Aorta (tissue), 5 donors: ENCODE results near the gene RFTN1. TPM values are rescaled to one million over a fixed set of nuclear protein-coding genes. Genes with fewer than 3 reads are reported as not detected.

Source experiments
- ATAC-seq: fragments of 200-7000 bp; cut with Tn5 transposase; one replicate; pipeline ENCODE4 v1.9.1; 2022; ENCODE audit warnings: moderate library complexity; ENCODE audit not compliant: low FRiP score
- DNase-seq, 2 donors: peaks; one replicate each; pipeline ENCODE4 v3.0.0-alpha.2; 2020
- H3K27ac ChIP-seq, 2 donors: one replicate each; pipeline ENCODE4 v1.5.1; 2013; ENCODE audit warnings: low read length in 2 of 2, mild to moderate bottlenecking in 2 of 2, moderate library complexity in 2 of 2, control low read depth in 1 of 2, inconsistent platforms in 1 of 2, low read depth in 1 of 2
- H3K27me3 ChIP-seq, 2 donors: one replicate each; pipeline ENCODE4 v1.6.1; 2013; ENCODE audit warnings: control low read depth in 1 of 2, low read length in 1 of 2, mild to moderate bottlenecking in 1 of 2, moderate library complexity in 1 of 2; ENCODE audit not compliant: insufficient read depth in 2 of 2, control insufficient read depth in 1 of 2
- H3K36me3 ChIP-seq, 2 donors: one replicate each; pipeline ENCODE4 v1.6.1; 2013; ENCODE audit warnings: control low read depth in 1 of 2, low read length in 1 of 2, mild to moderate bottlenecking in 1 of 2; ENCODE audit not compliant: insufficient read depth in 2 of 2, control insufficient read depth in 1 of 2
- H3K4me1 ChIP-seq, 2 donors: one replicate each; pipeline ENCODE4 v1.6.1; 2013; ENCODE audit warnings: low read length in 2 of 2, control low read depth in 1 of 2, mild to moderate bottlenecking in 1 of 2, moderate library complexity in 1 of 2; ENCODE audit not compliant: insufficient read depth in 2 of 2, control insufficient read depth in 1 of 2
- H3K4me3 ChIP-seq, 2 donors: one replicate each; pipeline ENCODE4 v1.5.1; 2013; ENCODE audit warnings: low read length in 2 of 2, control low read depth in 1 of 2, mild to moderate bottlenecking in 1 of 2
- H3K9me3 ChIP-seq: one replicate; pipeline ENCODE4 v1.6.1; 2013; ENCODE audit warnings: mild to moderate bottlenecking, low read length; ENCODE audit not compliant: control insufficient read depth
- WGBS, 2 donors: extraction: QIAGEN DNeasy Blood & Tissue Kit; methylation state at CpG; one replicate each; pipeline ENCODE4 v1.1.7; 2013; 5-methylcytosine and 5-hydroxymethylcytosine counted together
- intact Hi-C, 2 donors: fragments of 100-400 bp; cut with DNase I; formaldehyde crosslinking; loops; one replicate each; pipeline versions ENCODE4 v1.14.2 to v1.15.0; 2022
- polyA plus RNA-seq, 2 donors: library from polyadenylated mRNA; stranded (reverse); fragments of 200-250 nt; gene quantifications; one replicate each; pipeline ENCODE4 v1.2.3, GENCODE V29; 2013
- total RNA-seq, 2 donors: library from RNA; stranded (reverse); fragmentation: NEBNext Ultra II Directional; extraction: Animal tissue kit (Norgen Biotek cat#: 25700); gene quantifications; one replicate each; pipeline ENCODE4 v1.2.1, GENCODE V29; 2021
- donor health status: healthy with polysubstance abuse.
- donor health status: Bipolar disorder and iron deficiency.
- donor health status: DM: no; HTN: no; CAD: no.
- donor health status: DM: no; HTN: no; CAD: no.
- donor health status: DM: yes; HTN: yes; CAD: no.

Gene RFTN1
- total and polyA plus RNA-seq, 4 donors, result 12.7 to 119 (median 59.4) TPM

GRCh38 chr3:16511681-16512434 is 1.6 kb downstream of the RFTN1 start:
- 16 to 17% methylated on average over 11 of the region's 11 CpGs for WGBS, 2 donors
- intact Hi-C loops, result loop anchor here (5.0 to 10.0 kb wide), 5 partner anchors 45 to 217 kb away; no protein-coding TSS in a partner anchor
- peaks cover 2 to 4% of the 10 kb centered on the region in 2 donors for H3K4me1 ChIP-seq
- H3K36me3 ChIP-seq, result no peaks in the 10 kb centered on the region
- H3K4me3 ChIP-seq, result peak overlapping the region; percentile 52 to 85
- ATAC-seq (peak; percentile 63), DNase-seq (peak; percentile 86)
- no peaks in the 10 kb centered on the region for H3K9me3 ChIP-seq
- peak overlapping the region; percentile 10 to 56 for H3K27ac ChIP-seq
- H3K27me3 ChIP-seq, result no peaks in the 10 kb centered on the region

DNA sequence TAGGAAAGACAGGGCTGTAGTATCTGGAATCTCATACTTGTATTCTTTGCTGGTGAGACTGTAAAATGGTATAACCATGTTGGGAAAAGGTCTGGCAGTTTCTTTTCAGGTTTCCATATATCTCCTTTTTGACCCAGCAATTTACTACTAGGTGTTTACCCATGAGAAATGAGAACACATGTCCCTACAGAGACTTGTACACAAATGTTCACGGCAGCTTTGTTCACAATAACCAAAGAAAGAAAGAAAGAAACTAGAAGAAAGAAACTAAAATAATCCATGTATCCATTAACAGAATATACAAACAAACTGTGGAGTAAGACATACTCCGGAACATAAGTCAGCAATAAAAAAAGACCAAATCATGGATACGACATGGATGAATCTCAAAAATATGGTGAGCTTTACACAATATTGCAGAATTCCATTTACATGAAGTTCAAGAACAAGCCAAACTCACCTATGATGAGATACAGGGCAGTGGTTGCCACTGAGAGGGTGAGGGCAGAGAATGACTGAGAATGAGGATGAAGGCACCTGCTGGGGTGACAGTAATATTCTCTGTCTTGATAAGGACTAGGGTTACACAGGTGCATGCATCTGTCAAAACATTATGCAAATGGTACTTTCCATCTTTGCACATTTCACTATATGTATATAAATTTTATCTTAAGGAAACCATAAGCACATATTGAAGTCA is 2.7 kb downstream of the RFTN1 start:
- 92 to 93% methylated on average over 3 of the region's 3 CpGs for WGBS, 2 donors
- no peak overlapping the region for H3K4me3 ChIP-seq
- peaks cover 2 to 4% of the 10 kb centered on the region in 2 donors for H3K4me1 ChIP-seq
- intact Hi-C loops, result loop anchor here (5.0 to 10.0 kb wide), 5 partner anchors 43 to 216 kb away; no protein-coding TSS in a partner anchor
- no peak for DNase-seq
- H3K27me3 ChIP-seq, result no peaks in the 10 kb centered on the region
- H3K9me3 ChIP-seq, result no peaks in the 10 kb centered on the region
- ATAC-seq, result no peak
- H3K27ac ChIP-seq, result no peak overlapping the region
- no peaks in the 10 kb centered on the region for H3K36me3 ChIP-seq

DNA sequence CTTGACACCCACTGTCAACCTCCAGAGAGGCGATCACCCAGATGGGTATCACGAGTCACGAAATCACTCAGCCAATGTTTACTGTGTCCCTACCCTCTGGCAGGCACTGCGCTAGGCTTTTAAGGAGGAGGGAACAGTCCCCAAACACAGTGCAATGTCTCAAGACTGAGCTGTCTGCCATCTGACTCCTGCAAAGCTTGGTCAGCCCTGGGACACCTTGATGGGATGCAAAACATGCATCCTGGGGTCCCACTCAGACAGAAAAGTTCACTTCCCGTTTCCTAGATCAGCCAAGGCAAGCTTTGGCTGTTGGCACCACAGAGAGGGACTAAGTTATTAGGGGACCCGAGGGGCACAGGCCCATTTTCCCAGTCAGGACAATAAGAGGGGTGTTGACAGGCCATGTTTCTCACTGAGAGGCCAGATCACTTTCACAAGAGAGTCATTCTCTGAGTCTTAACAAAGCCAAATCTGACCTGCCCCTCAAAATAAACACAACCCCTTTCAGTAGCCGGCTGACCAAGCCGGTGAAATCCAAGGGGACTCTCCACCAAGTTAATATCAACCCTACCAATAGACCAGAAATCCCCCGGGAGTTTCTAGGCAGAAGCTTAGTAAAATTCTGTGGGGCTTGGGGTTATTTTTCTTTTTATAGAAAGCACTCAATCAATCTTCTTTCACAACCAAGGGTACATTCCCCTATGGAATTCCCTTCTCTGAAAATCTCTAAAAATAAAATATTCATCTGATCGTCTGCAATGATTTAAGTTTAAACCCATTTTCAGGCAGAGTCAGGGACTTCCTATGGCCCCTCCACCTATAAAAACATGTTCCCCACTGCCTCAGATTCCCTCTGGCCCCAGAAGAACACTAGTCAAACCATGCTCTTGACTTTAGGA is 3.5 kb downstream of the RFTN1 start:
- H3K4me3 ChIP-seq, result no peak overlapping the region
- DNase-seq (no peak), ATAC-seq (no peak)
- WGBS, 2 donors, result 68 to 74% methylated on average over 10 of the region's 10 CpGs
- no peaks in the 10 kb centered on the region for H3K27me3 ChIP-seq
- no peak overlapping the region for H3K27ac ChIP-seq
- peaks cover 0 to 2% of the 10 kb centered on the region in 2 donors for H3K36me3 ChIP-seq
- intact Hi-C loops, result loop anchor here (5.0 to 10.0 kb wide), 5 partner anchors 43 to 215 kb away; no protein-coding TSS in a partner anchor
- H3K4me1 ChIP-seq, result peaks cover 2 to 4% of the 10 kb centered on the region in 2 donors
- no peaks in the 10 kb centered on the region for H3K9me3 ChIP-seq

GRCh38 chr3:16508591-16508995 is 4.9 kb downstream of the RFTN1 start:
- Histone ChIP-seq H3K4me3 (no peak overlapping the region), H3K27ac (no peak overlapping the region), H3K27me3 (no peaks in the 10 kb centered on the region), H3K36me3 (peaks cover 0 to 3% of the 10 kb centered on the region in 2 donors), H3K4me1 (peaks cover 2 to 4% of the 10 kb centered on the region in 2 donors), H3K9me3 (no peaks in the 10 kb centered on the region)
- WGBS, 2 donors, result 74 to 82% methylated on average over 6 of the region's 6 CpGs
- no peak for ATAC-seq
- DNase-seq, result no peak
- intact Hi-C loops, result no loop called here

- WGBS, 2 donors, result 77 to 83% methylated on average over 4 of the region's 4 CpGs
- H3K27me3 ChIP-seq, result no peaks in the 10 kb centered on the region
- H3K36me3 ChIP-seq, result peaks cover 0 to 3% of the 10 kb centered on the region in 2 donors
- intact Hi-C loops, result no loop called here
- no peak overlapping the region for H3K27ac ChIP-seq
- peaks cover 2 to 4% of the 10 kb centered on the region in 2 donors for H3K4me1 ChIP-seq
- no peaks in the 10 kb centered on the region for H3K9me3 ChIP-seq
- ATAC-seq (no peak), DNase-seq (no peak)
- H3K4me3 ChIP-seq, result no peak overlapping the region
Observed at GRCh38 chr3:16508243-16508578, 5.3 kb downstream of the RFTN1 start.

- Histone ChIP-seq H3K4me1 (peaks cover 2 to 4% of the 10 kb centered on the region in 2 donors), H3K27ac (no peak overlapping the region), H3K4me3 (no peak overlapping the region), H3K27me3 (no peaks in the 10 kb centered on the region), H3K36me3 (peaks cover 0 to 3% of the 10 kb centered on the region in 2 donors), H3K9me3 (no peaks in the 10 kb centered on the region)
- ATAC-seq, result no peak
- DNase-seq, result no peak
- intact Hi-C loops, result no loop called here
- WGBS, 2 donors, result 95 to 96% methylated on average over 8 of the region's 8 CpGs
Observed at GRCh38 chr3:16507578-16508242, 5.8 kb downstream of the RFTN1 start.

- WGBS, 2 donors, result 96 to 98% methylated on average over 2 of the region's 2 CpGs
- H3K9me3 ChIP-seq, result no peaks in the 10 kb centered on the region
- H3K27me3 ChIP-seq, result no peaks in the 10 kb centered on the region
- H3K36me3 ChIP-seq, result peaks cover 0 to 3% of the 10 kb centered on the region in 2 donors
- H3K4me3 ChIP-seq, result no peak overlapping the region
- DNase-seq, result no peak
- intact Hi-C loops, result no loop called here
- H3K27ac ChIP-seq, result no peak overlapping the region
- peaks cover 2 to 4% of the 10 kb centered on the region in 2 donors for H3K4me1 ChIP-seq
- ATAC-seq, result no peak
Observed at GRCh38 chr3:16506884-16507577, 6.5 kb downstream of the RFTN1 start.
